ENCODE results near the gene NPY5R.

NPY5R gene

DNA sequence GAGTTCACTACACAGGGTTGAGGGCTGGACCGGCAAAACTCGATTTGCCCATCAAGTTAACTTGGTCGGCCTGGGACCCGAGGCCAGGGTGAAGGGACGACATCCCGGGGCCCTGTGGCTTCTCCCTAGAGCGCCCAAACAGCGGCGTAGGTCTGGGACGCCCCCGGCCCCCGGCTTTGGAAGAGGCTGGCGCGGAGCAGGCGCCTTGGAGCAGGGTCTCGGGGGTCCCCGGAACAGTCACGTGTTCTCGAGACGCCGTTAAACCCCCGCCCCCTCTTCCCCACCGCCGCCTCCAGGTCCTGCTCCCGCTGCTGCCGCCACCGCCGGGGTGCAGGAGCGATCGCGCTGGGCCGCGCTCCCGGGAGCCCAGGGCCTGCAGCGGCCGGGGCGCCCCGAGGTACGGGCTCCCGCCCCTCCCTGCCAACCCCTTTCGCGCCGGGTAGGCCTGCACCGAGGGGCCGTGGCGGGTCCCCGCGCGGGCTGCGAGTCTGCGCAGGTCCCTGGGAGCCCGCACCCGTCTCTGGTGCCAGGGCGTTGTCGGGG, at the start of gene NPY5R:
Gene NPY5R, plus strand, starts transcription at position 289 of the 543 bp plus-strand sequence. CDS start 6,382 bp downstream, outside the sequence.
- peak within 1 kb of the TSS; percentile 96 for H3K4me3 ChIP-seq (ENCODE audit: low read depth, low read length)
- peak within 1 kb of the TSS; percentile 60 for H3K9ac ChIP-seq (ENCODE audit: low read length)
- peaks cover 4% of the 10 kb centered on the region; the same call in 1 of the 2 replicates for H3K4me1 ChIP-seq (ENCODE audit: control insufficient read depth, insufficient read depth, low read length)
- no peaks in the 10 kb centered on the region for H3K36me3 ChIP-seq (ENCODE audit: control insufficient read depth, insufficient read depth, low read length)
- H3K9me3 ChIP-seq (ENCODE audit: control insufficient read depth, insufficient read depth, low read depth, low read length) = no peaks in the 10 kb centered on the region
- H3K27me3 ChIP-seq (ENCODE audit: control insufficient read depth, insufficient read depth, low read length) = peaks cover 58% of the 10 kb centered on the region
- no peak within 1 kb of the TSS for H3K27ac ChIP-seq (ENCODE audit: low read depth, low read length)

DNA sequence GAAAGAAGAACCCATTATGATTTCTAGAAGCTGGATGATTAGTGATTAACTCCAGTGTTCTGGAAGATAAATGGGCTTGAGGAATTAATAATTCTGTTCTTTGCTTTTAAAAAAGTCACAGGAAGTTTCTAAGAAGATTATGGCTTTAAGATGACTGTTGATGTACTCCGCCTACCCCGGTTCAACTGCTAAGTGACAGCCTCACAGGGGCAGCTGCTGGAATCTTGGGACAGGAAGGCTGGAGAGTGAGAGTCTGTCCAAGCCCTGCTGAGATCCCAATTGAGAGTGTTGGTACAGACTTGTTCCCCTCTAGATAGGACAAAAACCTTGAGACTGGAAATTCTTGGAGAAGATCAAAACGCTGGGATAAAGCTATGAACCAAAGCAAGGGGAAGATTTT, 48.6 kb upstream of the NPY5R start:
- Histone ChIP-seq H3K27ac (ENCODE audit: low read depth, low read length) (no peak overlapping the region), H3K9me3 (ENCODE audit: control insufficient read depth, insufficient read depth, low read depth, low read length) (no peaks in the 10 kb centered on the region), H3K36me3 (ENCODE audit: control insufficient read depth, insufficient read depth, low read length) (no peaks in the 10 kb centered on the region), H3K9ac (ENCODE audit: low read length) (no peak overlapping the region), H3K4me1 (ENCODE audit: control insufficient read depth, insufficient read depth, low read length) (no peaks in the 10 kb centered on the region), H3K27me3 (ENCODE audit: control insufficient read depth, insufficient read depth, low read length) (no peaks in the 10 kb centered on the region), H3K4me3 (ENCODE audit: low read depth, low read length) (no peak overlapping the region)

DNA sequence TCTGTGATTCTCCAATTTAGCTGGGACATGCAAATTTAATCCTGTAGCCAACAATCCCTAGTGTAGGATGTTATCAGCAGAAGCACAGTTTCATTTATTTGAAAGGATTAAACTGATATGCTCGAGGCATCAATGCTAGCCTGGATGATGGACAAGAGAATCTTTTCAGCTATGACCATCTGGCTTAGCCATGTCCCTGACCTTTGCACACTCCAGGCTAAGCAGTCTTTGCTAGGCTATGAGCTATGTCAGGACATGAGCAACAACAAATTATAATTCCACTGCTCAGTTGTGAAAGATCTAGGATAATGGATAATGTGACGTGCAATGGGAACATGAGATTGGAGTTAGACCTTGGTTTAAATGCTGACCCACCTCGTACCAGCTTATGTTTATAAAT, 43.2 kb upstream of the NPY5R start:
- Histone ChIP-seq H3K4me1 (ENCODE audit: control insufficient read depth, insufficient read depth, low read length) (no peaks in the 10 kb centered on the region), H3K27ac (ENCODE audit: low read depth, low read length) (no peak overlapping the region), H3K9ac (ENCODE audit: low read length) (no peak overlapping the region), H3K36me3 (ENCODE audit: control insufficient read depth, insufficient read depth, low read length) (no peaks in the 10 kb centered on the region), H3K4me3 (ENCODE audit: low read depth, low read length) (no peak overlapping the region), H3K27me3 (ENCODE audit: control insufficient read depth, insufficient read depth, low read length) (no peaks in the 10 kb centered on the region), H3K9me3 (ENCODE audit: control insufficient read depth, insufficient read depth, low read depth, low read length) (no peaks in the 10 kb centered on the region)

DNA sequence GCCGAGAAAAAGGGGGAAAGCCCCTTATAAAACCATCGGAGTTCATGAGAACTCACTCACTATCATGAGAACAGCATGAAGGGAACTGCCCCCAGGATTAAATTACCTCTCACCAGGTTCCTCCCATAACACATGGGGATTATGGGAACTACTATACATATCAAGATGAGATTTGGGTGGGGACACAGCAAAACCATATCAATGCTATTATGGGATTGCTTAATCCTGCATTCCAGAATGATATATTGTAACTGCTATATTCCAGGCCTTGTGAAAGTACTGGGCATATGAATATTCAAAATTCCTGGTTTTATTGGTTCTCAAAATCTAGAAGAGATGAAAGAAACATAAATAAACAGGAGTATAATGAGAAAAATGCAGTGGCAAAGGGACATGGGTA, 40.6 kb upstream of the NPY5R start:
- Histone ChIP-seq H3K9me3 (ENCODE audit: control insufficient read depth, insufficient read depth, low read depth, low read length) (no peaks in the 10 kb centered on the region), H3K27ac (ENCODE audit: low read depth, low read length) (no peak overlapping the region), H3K4me3 (ENCODE audit: low read depth, low read length) (no peak overlapping the region), H3K4me1 (ENCODE audit: control insufficient read depth, insufficient read depth, low read length) (no peaks in the 10 kb centered on the region), H3K27me3 (ENCODE audit: control insufficient read depth, insufficient read depth, low read length) (no peaks in the 10 kb centered on the region), H3K9ac (ENCODE audit: low read length) (no peak overlapping the region), H3K36me3 (ENCODE audit: control insufficient read depth, insufficient read depth, low read length) (no peaks in the 10 kb centered on the region)

DNA sequence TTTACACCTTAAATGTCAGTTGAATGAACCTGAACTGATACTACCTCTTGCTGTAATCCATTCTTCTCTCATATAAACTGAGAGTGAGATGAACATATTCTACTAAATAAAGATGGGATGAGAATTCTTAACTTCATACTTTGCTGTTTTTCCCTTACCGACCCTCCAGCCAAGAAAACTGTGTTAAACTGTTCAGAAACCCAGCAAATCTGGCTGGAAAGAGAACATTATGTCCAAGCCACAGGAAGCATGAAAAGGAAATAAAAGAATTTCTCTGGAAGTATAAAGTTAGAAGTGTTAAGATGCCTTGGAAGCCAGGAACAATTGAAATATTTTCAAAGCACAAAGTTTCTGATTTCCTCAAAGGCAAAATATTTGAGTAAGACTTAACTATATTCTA, 34.2 kb upstream of the NPY5R start:
- no peaks in the 10 kb centered on the region for H3K36me3 ChIP-seq (ENCODE audit: control insufficient read depth, insufficient read depth, low read length)
- H3K9ac ChIP-seq (ENCODE audit: low read length) = no peak overlapping the region

DNA sequence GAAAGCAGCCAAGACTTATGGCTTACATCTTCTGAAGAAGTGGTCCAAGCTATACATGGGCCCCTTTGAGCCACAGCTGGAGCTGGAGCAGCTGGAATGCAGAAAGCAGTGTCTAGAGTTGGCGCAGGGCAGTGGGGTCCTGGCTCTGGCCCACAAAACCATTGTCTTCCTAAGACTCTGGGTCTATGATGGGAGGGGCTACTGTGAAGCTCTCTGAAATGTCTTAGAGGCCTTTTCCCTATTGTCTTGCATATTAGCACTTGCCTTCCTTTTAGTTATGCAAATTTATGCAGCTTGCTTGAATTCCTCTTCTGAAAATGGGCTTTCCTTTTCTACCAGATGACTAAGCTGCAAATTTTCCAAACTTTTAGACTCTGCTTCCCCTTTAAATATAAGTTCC, 26.6 kb upstream of the NPY5R start:
- H3K9me3 ChIP-seq (ENCODE audit: control insufficient read depth, insufficient read depth, low read depth, low read length) = peaks cover 31% of the 10 kb centered on the region
- H3K9ac ChIP-seq (ENCODE audit: low read length) = no peak overlapping the region
- H3K27ac ChIP-seq (ENCODE audit: low read depth, low read length) = no peak overlapping the region
- no peaks in the 10 kb centered on the region for H3K36me3 ChIP-seq (ENCODE audit: control insufficient read depth, insufficient read depth, low read length)
- H3K4me3 ChIP-seq (ENCODE audit: low read depth, low read length) = no peak overlapping the region
- no peaks in the 10 kb centered on the region for H3K27me3 ChIP-seq (ENCODE audit: control insufficient read depth, insufficient read depth, low read length)
- H3K4me1 ChIP-seq (ENCODE audit: control insufficient read depth, insufficient read depth, low read length) = no peaks in the 10 kb centered on the region

More for the DNA sequence above, 34.2 kb upstream of the NPY5R start:
- Histone ChIP-seq H3K9me3 (ENCODE audit: control insufficient read depth, insufficient read depth, low read depth, low read length) (no peaks in the 10 kb centered on the region), H3K27me3 (ENCODE audit: control insufficient read depth, insufficient read depth, low read length) (no peaks in the 10 kb centered on the region), H3K4me1 (ENCODE audit: control insufficient read depth, insufficient read depth, low read length) (no peaks in the 10 kb centered on the region), H3K27ac (ENCODE audit: low read depth, low read length) (no peak overlapping the region), H3K4me3 (ENCODE audit: low read depth, low read length) (no peak overlapping the region)

DNA sequence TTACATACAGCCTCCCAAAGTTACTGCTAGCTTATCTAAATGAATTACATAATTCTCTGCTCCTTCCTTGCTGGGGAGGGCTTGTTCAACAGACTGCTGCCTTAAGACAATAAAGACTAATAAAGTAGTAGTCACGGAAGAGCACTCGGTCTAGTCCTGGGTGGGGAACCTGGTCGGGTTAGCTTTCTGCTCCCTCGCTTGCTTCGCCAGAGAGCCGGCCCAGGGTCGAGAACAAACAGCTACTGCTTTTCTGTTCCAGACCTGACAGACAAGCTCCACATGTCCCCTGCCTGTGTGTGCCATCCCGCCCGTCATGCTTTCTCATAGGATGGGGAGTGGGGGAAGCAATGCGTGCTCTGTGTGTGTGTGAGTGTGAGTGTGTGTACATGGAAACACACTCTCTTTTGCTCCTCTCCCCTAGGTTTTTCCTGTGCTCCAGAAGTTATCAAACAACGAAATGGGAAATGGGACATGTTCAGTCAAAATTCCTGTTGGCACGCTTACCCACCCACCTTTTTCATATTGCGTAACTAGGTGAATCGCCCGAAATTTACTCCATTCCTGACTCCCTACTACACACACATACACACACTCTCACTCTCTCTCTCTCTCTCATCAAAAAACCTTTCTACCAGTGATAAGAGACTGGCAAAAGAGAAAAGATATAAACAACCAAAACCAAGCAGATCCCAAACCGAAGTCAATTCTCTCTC, 12.6 kb upstream of the NPY5R start:
- Histone ChIP-seq H3K4me3 (ENCODE audit: low read depth, low read length) (peak overlapping the region; percentile 68), H3K36me3 (ENCODE audit: control insufficient read depth, insufficient read depth, low read length) (no peaks in the 10 kb centered on the region), H3K27ac (ENCODE audit: low read depth, low read length) (no peak overlapping the region), H3K9me3 (ENCODE audit: control insufficient read depth, insufficient read depth, low read depth, low read length) (peaks cover 5% of the 10 kb centered on the region; the same call in 1 of the 2 replicates), H3K27me3 (ENCODE audit: control insufficient read depth, insufficient read depth, low read length) (peaks cover 29% of the 10 kb centered on the region), H3K9ac (ENCODE audit: low read length) (no peak overlapping the region), H3K4me1 (ENCODE audit: control insufficient read depth, insufficient read depth, low read length) (no peaks in the 10 kb centered on the region)

DNA sequence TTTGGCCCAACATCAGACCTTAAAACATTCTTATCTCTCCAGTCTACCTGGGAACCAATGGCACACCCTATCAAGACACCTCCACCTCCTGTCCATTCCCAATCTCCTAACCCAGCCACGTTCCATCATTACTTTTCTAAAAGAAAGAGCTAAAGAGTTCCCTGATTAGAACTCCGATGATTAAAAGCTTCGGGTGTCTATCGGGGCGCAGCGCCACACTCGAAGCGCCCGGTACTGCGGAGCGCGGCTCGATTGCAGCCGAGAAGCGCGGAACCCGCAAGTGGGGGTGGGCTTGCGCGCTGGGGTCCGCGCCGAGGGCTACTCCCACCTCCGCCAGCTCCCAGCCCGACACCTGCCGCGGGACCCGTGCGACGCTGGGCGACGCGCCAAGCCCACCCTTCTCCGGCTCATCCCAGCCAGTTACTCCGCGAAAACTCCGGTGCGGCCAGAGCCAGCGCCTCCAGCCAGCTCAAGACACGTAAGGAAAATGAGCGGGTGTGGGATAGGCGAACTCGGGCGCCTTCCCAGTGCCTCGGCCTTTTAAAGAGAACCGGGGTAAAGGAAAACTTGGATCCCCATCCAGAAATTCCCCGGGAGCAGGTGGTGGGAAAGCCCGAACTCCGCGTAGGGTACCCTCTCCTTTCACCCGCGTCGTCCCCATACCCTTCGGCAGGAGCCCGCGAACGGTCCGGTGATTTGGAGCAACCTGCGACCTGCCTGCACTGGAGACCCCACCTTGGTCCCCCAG, 11.9 kb upstream of the NPY5R start:
- peak overlapping the region; percentile 72 for H3K9ac ChIP-seq (ENCODE audit: low read length)

DNA sequence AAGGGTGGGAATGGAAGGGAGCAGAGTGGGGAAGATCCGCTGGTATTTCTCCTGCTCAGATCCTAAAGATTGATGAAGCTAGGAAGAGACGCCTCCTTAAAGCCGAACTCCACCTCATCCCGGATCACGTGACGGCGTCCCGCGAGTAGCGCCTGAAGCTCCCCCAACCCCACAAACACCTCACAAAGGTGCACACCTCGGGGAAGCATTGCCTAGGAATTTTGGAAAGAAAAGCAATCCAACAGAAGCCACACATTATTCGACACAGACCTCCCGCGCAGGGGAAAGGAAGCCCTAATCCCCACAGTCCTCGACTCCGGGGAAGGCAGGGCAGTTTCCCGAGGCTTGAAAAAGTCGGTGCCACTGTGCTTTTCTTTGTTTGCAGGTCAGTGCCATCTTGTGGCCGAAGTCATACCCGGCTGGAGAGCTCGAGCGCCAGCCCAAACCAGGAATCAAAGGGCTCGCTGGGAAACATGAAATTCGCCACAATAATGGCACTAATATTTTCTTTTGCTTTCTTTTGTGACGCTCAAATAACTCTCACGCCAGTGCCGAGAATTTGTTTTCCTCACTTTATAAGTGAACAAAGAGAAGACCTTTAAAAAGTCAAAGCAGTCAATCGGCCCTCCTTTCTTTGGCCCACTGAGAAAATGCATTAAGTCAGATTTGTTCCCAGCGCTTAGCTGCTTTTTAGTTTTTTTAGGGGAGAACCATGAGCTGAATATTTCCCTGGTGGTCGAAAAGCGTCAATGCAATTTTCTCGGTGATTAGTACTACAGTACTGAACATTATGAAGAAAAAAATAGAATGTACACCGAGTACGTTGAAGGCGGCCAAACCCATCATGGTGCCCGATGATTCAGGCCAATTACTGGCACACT, 10.9 kb upstream of the NPY5R start, which contains the start of gene NPY1R:
Gene NPY1R, minus strand, starts transcription at position 71 of the 881 bp plus-strand sequence. CDS start 6,042 bp downstream, outside the sequence.
- Histone ChIP-seq H3K27ac (ENCODE audit: low read depth, low read length) (no peak within 1 kb of the TSS), H3K4me3 (ENCODE audit: low read depth, low read length) (peak within 1 kb of the TSS; percentile 68), H3K27me3 (ENCODE audit: control insufficient read depth, insufficient read depth, low read length) (peaks cover 29% of the 10 kb centered on the region)

More for the DNA sequence above, 11.9 kb upstream of the NPY5R start:
- H3K4me3 ChIP-seq (ENCODE audit: low read depth, low read length) = peak overlapping the region; percentile 68
- peaks cover 5% of the 10 kb centered on the region; the same call in 1 of the 2 replicates for H3K9me3 ChIP-seq (ENCODE audit: control insufficient read depth, insufficient read depth, low read depth, low read length)
- no peaks in the 10 kb centered on the region for H3K36me3 ChIP-seq (ENCODE audit: control insufficient read depth, insufficient read depth, low read length)
- H3K4me1 ChIP-seq (ENCODE audit: control insufficient read depth, insufficient read depth, low read length) = no peaks in the 10 kb centered on the region
- peaks cover 29% of the 10 kb centered on the region for H3K27me3 ChIP-seq (ENCODE audit: control insufficient read depth, insufficient read depth, low read length)
- no peak overlapping the region for H3K27ac ChIP-seq (ENCODE audit: low read depth, low read length)

DNA sequence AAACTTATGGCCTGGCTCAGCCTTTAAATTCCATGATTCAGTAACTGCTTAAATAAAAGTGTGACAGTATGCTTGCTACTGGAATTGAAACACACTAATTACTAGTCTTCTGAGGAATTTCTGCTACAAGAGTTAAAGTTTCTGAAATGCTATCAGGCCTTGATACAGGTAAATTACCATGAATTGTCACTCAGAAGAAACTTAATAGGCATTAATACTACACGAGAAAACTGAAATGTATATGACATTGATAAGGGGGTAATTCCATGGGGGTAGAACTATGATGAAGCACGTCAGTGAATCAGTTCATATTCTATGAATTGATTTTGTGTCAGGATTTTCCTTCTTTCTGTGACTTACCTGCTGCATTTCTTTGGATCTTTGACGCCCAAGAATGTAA, 8.3 kb upstream of the NPY5R start:
- no peak overlapping the region for H3K9ac ChIP-seq (ENCODE audit: low read length)

More for the DNA sequence above, 10.9 kb upstream of the NPY5R start, which contains the start of gene NPY1R:
- Histone ChIP-seq H3K9ac (ENCODE audit: low read length) (peak within 1 kb of the TSS; percentile 72), H3K9me3 (ENCODE audit: control insufficient read depth, insufficient read depth, low read depth, low read length) (peaks cover 5% of the 10 kb centered on the region; the same call in 1 of the 2 replicates), H3K4me1 (ENCODE audit: control insufficient read depth, insufficient read depth, low read length) (no peaks in the 10 kb centered on the region), H3K36me3 (ENCODE audit: control insufficient read depth, insufficient read depth, low read length) (no peaks in the 10 kb centered on the region)

More for the DNA sequence above, 8.3 kb upstream of the NPY5R start:
- H3K4me3 ChIP-seq (ENCODE audit: low read depth, low read length) = no peak overlapping the region
- H3K9me3 ChIP-seq (ENCODE audit: control insufficient read depth, insufficient read depth, low read depth, low read length) = peaks cover 5% of the 10 kb centered on the region; the same call in 1 of the 2 replicates
- peaks cover 23% of the 10 kb centered on the region for H3K27me3 ChIP-seq (ENCODE audit: control insufficient read depth, insufficient read depth, low read length)
- H3K4me1 ChIP-seq (ENCODE audit: control insufficient read depth, insufficient read depth, low read length) = no peaks in the 10 kb centered on the region
- no peaks in the 10 kb centered on the region for H3K36me3 ChIP-seq (ENCODE audit: control insufficient read depth, insufficient read depth, low read length)
- no peak overlapping the region for H3K27ac ChIP-seq (ENCODE audit: low read depth, low read length)

Data from HUES6 (cell line).